Measurements from ENCODE around the gene KLHL33.
"Not testable (repeated sequence)": the region's sequence is repeated elsewhere in the genome, so short reads cannot be mapped to it uniquely, and the experiment has no call there.

The KLHL33 gene

DNA sequence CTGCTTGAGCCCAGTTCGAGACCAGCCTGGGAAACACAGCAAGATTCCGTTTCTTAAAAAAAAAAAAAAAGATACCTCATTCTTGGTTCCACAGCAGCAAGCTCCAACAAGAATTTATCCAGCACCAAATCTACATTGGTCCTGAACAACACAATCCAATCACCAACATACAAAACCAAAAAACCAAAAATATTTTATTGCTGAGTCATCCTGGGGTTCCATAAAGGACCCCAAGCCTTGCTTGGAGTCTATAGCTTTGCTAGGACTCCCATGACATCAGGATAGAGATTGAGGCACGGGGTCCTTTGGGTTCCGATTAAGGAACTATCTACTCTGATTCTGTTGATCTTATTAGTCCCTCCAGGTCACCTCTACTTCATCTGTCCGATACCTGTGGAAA, 10.9 kb upstream of the KLHL33 start:
- no peak for DNase-seq

DNA sequence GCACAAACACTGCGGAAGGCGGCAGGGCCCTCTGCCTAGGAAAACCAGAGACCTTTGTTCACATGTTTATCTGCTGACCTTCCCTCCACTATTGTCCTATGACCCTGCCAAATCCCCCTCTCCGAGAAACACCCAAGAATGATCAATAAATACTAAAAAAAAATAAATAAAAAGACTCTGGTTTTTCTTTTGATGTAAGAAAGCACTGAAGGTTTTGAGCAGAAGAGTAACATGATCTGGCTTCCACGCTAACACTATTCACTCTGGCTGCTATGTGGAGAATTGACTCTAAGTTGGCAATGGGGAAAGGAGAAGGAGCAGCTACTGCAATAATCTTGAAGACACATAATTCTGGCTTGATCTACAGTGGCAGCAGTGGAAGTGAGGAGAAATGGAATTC, 7.7 kb upstream of the KLHL33 start:
- not testable (repeated sequence) for DNase-seq

DNA sequence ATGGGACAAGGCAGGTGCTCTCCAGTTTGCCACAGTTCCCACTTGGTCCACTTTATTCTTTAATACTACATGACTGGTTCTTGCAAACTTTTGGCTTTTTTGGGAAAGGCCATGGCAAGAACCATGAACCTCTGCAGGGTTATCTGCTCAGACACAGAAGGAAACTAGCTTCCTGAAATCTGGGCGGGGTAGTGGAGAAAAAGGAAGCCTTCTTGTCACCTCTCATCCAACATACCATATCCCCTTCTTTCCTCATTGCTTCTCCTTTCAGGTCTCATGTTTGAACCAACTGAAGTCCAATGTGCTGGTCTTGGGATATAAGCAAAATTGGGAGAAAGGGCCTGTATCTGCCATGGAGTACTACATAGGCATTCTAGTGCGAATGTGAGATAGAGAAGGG, 5.5 kb upstream of the KLHL33 start:
- DNase-seq = no peak

GRCh38 chr14:20440882-20441281, 4.9 kb upstream of the KLHL33 start:
- DNase-seq = no peak

- no peak for DNase-seq
These were observed 4.5 kb upstream of the KLHL33 start for GRCh38 chr14:20440465-20440864.

DNA sequence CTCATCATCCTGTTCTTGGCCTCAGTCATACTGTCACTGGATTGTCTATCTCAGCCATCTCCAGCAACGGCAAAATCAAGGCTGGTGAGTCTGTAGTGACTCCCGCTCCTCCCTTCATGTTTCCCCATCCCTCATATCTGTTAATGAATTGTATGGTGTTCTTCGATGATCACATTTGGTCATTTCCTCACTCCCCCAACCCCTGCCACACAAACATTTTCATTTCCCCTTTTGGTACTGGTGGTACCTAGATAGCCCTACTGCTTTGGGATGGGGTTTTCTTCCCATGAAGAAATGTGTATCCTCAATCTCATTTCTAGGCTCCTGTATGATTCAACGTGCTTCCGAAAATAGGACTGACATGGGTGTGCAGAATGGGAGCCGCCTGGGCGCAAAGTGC, 2.7 kb upstream of the KLHL33 start:
- no peak for DNase-seq

- no peak for DNase-seq
These were observed 393 bp upstream of the KLHL33 start for GRCh38 chr14:20436363-20436755.

- no peak for DNase-seq
These were observed 1.0 kb downstream of the KLHL33 start for GRCh38 chr14:20434701-20435581.

DNA sequence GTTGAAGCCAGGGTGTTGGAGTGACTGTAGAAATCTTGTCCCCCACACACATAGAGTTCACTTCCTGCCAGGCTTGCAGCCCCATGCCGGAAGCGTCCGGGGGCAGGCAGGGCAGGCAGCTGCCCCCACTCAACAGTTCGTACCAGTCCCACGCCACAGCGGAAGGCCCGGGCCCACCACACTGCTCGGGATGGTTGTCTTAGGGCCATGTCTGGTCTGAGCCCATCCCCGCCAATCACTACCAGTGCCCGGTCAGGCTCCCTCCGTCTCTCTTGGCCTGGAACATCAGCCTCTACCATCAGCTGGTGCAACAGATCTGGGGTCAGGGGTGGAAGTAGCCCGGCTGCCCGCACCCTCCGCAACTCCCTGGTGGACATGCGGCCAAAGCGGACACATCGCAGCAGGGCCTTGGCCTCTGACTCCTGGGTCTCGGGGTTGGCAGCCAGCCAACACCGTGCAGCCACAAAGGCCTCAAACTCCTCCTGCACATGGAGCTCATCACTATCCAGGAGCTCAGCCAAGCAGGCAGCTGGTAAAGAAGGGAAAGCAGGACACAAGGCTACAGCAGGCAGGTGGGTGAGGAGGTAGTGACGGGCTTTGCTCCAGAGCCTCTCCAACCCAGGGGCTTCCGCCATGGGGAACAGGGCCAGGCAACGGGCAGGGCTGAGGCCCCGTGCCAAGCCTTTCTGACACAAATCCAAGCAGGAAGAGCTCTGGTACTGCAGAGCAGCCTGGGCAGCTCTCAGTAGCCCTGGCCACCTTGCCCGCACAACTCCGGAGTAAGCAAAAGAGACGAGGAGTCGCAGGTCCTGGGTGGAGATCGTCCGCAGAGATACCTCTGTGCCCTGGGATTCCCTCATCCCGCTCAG, 5.9 kb downstream of the KLHL33 start:
- DNase-seq = no peak

DNA sequence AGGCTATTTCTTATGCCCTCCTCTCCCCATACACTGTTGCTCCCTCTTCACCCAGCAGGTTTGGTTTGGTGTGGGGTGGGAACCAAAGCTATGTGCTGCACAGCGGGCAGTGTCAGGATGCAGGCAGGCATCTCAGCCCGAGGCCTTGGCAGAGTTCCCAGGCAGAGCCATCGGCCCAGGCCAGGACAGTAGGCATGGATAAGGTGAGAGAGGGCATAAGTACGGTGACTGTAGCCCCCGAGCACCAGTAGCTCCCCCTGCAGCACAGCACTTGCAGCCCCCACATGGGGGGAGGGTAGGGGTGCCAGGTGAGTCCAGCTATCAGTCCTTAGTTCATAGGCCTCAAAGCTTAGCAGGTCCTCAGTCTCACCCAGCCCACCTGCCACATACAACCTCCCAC, 7.2 kb downstream of the KLHL33 start:
- no peak for DNase-seq

- no peak for DNase-seq
These were observed 8.0 kb downstream of the KLHL33 start for GRCh38 chr14:20428010-20428365.

GRCh38 chr14:20427231-20428009, 8.5 kb downstream of the KLHL33 start:
- DNase-seq = peak; percentile 60

GRCh38 chr14:20424851-20425250, 11.1 kb downstream of the KLHL33 start:
- DNase-seq = no peak

GRCh38 chr14:20422886-20423285, 13.1 kb downstream of the KLHL33 start:
- no peak for DNase-seq

- no peak for DNase-seq
These were observed 14.7 kb downstream of the KLHL33 start for GRCh38 chr14:20421267-20421666.

- no peak for DNase-seq
These were observed 16.5 kb downstream of the KLHL33 start for GRCh38 chr14:20419419-20419818.

DNA sequence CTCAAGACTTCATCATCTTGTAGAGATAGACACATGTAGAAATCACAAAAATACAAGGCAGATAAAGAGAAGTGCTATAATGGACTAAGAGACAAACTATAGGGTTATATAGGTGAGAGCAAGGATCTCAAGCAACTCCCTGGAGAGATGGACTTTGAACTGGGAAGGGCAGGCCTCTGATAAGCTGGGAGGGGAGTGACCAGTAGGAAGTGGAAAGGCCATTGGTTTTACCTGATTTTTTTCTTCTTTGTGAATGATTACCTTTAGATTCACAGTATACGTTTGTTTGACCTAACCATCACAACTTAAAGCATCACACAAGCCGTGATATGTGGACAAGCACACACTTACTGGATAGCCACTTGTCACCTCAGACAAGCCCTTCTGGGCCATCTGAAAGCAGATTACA, 17.5 kb downstream of the KLHL33 start:
- no peak for DNase-seq

GRCh38 chr14:20417250-20418186, 18.4 kb downstream of the KLHL33 start:
- no peak for DNase-seq

- DNase-seq = no peak
These were observed 19.7 kb downstream of the KLHL33 start for GRCh38 chr14:20416223-20416622.

- DNase-seq = no peak
These were observed 20.2 kb downstream of the KLHL33 start for GRCh38 chr14:20415782-20416206.

GRCh38 chr14:20413744-20414082, 22.3 kb downstream of the KLHL33 start:
- DNase-seq = no peak

Data from islet precursor cell (in vitro differentiated cells).